C1 segment of cervical spinal cord (tissue), 14 donors: ENCODE results near the gene RAB27B.

Source experiments
- DNase-seq, 14 donors: peaks; one replicate each; lab custom pipeline; 2025; lab: John Stamatoyannopoulos, UW

Gene RAB27B

DNA sequence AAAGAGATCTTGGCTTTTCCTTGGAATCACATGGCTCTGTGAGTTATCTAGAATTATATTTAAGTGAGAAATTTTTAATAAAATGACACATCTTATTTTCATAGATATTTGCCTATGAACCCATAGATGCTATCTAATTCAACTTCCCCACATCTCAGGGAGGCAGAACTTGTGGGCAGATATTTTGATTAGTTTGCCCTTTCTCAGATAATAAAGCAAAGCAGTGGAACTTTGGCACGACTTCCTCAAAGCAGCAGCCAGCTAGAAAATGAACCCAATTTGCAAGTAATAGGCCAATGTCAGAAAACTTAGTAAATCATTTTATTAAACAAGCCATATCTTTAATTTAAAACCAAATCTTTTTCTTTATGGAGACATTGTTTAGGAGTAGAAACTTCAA, 32.7 kb downstream of the RAB27B start:
- DNase-seq: no peak

DNA sequence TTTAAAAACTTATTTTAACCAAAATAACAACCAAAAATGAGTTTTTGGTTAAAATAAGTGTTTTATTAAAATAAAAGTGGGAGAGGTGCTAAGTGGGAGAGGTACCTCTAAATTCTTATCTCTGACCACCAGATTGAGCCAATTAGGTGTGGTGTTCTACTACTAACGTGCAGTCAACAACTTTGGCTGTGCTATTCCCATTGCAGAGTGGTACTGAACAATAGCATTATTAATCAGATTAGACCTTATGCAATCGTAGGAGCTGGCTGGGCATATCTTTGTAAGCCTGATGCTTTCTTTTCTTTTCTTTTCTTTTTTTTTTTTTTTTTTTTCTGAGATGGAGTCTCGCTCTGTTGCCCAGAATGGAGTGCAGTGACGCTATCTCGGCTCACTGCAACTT, 38.9 kb downstream of the RAB27B start:
- no peak for DNase-seq

GRCh38 chr18:54871231-54871630, 43.0 kb downstream of the RAB27B start:
- no peak for DNase-seq

GRCh38 chr18:54872681-54873080, 44.4 kb downstream of the RAB27B start:
- DNase-seq: no peak

- DNase-seq: no peak
These were observed 45.6 kb downstream of the RAB27B start for GRCh38 chr18:54873884-54874255.

DNA sequence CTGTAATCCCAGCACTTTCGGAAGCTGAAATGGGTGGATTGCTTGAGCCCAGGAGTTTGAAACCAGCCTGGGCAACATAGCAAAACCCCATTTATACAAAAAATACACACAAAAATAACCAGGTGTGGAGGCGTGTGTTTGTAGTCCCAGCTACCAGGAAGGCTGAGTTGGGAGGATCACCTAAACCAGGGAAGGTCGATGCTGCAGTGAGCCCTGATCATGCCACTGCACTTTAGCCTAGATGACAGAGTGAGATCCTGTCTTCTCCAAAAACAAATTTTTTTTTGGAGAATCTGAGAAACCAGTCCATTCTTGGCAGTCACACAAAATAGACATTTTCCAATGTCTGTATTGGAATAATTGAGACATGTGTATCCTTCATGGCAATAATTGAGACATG, 46.8 kb downstream of the RAB27B start:
- DNase-seq: no peak

DNA sequence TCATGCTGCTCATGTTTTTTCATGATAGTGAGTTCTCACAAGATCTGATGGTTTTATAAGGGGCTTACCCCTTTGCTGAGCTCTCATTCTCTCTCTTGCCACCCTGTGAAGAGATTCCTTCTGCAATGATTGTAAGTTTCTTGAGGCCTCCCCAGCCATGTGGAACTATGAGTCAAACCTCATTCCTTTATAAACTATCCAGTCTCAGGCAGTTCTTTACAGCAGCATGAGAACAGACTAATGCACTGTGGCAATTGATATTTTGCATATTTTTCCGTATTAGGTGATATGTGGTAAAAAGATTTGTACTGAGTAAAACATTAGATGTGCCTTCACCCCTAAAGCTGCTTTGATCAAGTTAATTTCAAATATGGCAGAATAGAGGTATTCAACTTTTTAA, 48.8 kb downstream of the RAB27B start:
- DNase-seq: no peak

DNA sequence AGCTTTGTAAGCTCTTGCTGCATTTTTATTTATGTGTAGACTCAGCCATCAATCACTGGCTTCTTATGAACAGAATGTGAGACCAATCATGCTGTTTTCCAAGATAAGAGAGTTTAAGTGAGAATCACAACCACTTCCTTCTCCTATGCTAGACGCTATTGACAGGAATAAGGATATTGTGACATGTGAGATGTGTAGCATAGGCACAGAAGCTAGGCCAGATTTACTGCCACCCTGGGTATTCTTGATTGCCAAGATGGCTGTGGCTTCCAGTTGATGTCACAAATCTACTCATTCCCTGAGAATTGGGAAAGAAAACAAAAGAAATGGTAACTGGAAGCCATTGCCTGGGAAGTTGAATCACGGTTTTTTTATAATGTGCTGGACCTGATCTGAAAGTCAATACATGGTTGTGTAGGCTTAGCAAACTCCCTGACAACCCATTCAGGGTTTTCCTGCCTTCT, 49.9 kb downstream of the RAB27B start:
- DNase-seq: no peak

DNA sequence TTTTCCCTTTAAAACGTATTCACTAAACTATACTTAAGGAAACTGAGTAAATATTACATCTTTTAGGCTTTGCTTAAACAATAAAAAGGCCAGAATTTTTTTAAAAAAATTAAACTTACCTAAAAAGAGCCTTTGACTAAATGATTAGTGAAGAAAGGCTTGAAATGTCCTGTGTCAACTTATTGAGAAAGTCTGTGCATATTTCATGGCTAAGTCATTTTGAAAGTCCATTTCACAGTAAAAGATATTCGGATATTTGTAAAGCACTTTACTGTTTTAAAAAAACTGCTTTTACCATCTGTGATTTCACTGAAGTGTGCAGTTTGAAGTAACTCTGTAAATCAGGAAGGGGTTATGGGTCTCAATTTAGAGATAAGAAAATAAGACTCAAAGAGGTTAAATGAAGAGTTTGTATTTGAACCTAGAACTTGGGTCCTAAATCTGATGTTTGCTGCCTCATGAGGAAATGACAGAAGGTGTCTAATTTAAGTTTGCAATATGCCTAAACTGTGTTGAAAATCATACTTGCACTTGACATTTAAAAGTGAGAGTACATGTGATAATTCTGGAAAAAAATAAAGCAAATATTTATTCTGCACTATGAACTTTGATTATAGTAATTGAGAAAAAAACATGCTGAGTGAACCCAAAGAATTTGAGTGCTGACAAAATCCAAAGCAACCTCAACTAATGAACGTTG, 50.5 kb downstream of the RAB27B start:
- DNase-seq: no peak

- no peak for DNase-seq
These were observed 51.4 kb downstream of the RAB27B start for GRCh38 chr18:54879691-54880090.

GRCh38 chr18:54880395-54881105, 52.3 kb downstream of the RAB27B start:
- no peak for DNase-seq

GRCh38 chr18:54881229-54881768, 53.0 kb downstream of the RAB27B start:
- no peak for DNase-seq

DNA sequence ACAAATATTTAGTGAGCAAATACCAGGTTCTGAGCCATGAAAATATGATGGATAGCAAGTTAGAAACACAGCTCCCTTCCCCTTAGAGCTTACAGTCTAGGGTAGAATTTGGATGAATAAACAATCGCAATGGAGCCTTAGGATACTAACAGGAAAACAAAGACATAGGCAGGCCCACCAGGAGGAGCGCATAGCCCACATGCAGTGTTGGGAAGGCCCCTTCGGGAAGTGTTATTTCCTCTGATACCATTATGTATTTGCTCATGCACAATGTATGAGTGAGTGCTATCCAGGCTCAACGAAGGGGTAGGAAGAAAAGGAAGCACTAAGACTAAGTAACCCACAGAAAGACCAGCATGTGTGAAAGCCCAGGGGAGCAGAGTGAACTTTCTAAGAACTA, 54.0 kb downstream of the RAB27B start:
- DNase-seq: no peak

DNA sequence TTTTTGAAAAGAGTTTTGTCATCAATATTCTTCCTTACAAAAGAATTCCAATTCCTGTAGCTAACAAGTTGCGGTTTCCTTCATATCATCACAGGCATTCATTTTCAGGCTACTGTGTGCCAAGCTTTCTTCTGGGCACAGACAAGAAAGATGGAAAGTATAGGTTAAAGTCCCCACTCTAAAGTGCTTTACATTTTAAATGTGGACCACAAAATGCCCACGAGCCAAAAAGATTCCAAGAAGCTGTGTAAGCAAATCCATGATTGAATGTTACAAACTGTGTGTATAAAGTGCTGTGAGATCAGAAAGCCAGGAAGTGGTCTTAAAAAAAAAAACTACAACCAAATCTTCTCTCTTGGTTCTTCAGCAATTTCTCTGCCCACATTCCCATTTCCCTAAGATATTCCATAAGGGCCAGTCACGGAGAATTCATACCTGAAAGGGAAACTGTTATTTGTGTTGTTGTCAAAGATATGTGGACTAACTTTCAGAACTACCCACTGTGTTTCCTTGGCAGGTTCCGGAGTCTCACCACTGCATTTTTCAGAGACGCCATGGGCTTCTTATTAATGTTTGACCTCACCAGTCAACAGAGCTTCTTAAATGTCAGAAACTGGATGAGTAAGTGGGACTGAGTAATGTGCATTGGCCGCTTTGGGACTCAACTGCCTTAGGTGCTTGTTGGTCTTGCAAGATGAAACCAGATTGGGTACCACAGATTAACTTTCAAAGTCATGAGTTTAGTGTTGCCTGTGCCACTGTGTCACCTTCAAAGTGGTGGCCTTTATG, 55.7 kb downstream of the RAB27B start:
- no peak for DNase-seq

DNA sequence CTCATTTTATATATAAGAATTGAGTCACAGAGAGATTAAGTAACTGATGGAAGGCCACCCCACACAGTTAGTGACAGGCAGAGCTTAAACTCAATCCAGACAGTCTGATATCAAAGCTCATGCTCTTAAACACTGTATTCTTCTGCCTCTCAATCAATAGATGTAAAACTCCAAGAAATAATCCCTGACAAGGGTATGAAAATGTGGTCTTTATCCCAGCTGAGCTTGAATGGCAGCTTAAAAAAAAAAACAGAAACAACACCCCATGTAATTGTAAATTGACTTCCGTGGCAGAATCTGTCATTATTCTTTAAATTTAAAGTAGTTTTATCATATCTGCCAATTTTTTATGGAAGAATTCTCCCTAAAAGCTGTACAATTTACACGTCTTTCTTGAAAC, 60.1 kb downstream of the RAB27B start:
- DNase-seq: no peak

DNA sequence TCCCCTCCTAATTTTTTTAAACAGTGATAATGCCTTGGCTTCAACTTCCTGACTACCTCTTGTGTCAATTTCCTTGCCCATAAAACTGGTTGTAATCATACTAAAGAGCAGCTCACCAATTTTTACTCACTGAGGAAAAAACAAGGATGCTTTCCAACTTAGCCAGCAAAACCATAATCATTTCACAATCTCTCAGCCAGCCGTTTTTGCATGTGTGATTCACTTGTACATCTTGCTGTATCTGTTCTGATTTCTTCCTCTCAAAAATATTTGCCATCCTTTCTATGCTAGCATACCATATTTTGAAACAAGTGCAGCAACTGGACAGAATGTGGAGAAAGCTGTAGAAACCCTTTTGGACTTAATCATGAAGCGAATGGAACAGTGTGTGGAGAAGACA, 60.7 kb downstream of the RAB27B start:
- no peak for DNase-seq

- no peak for DNase-seq
These were observed 71.2 kb downstream of the RAB27B start for GRCh38 chr18:54899500-54899899.

DNA sequence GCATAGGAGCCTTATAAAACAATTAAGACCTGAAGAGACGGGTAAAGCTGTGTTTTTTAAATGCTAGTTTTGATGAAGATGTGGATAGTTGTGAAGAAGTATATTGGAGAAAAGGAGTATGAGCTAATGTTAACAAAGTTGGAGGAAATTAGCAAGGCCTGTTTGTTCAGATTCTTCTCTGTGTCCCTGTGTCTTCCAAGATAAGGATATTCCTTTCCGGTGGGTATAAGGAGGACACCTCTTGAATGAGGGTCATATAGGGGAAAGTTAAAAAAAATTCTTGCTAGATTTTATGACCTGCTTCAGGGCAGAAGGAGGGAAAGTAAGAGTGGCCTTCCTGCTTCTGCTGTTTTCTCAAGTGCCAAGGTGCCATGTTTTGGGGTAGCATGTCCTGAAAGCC, 72.0 kb downstream of the RAB27B start:
- no peak for DNase-seq

GRCh38 chr18:54904581-54904980, 76.3 kb downstream of the RAB27B start:
- no peak for DNase-seq

DNA sequence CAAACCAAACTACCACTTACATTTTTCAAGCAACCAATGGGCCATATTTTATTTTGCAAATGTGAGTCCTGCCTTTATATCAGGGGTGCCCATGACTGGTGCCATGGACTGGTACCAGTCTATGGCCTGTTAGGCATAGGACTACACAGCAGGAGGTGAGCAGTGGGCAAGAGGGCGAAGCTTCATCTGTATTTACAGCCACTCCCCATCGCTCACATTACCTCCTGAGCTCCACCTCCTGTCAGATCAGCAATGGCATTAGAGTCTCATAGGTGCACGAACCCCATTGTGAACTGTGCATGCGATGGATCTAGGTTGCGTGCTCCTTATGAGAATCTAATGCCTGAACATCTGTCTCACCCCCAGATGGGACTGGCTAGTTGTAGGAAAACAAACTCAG, 77.4 kb downstream of the RAB27B start:
- no peak for DNase-seq

DNA sequence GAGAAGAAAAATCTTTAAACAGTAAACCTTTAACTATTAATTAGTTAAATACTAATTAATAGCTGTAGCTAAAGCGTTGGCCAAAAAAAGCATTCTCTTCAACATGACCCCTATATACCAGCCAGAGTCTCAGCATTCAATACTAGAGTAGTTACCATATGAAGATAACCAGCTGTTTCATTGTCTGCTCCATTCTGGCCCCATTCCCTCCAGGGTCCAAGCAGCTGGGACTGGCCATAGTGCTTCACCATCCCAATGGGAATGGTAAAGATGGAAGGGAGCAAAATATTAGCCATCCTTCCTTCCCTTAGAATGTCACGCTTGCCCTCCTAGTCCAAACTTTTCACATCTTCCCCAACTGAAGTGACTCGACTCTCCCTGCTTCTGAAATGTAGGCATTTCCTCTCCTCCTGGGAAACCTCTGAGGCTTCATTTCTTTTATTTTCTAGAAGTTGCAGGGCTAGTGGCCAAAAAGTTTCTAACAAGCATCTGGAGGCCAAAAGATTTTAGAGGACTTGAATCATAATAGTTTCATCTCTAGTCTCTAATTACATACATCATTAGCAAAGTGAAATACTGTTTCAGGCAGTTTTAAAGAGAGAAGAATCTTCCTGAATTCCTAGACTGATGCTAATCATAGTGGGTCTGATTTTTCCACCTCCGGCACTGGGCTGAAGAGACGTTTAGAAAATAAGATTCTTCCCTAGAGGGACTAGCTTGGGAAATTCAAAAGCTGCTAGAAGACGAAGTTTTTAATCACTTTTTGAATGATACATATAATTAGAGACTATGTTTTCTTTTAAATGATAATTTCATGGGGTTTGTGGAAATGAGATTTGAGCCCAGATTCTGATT, 78.3 kb downstream of the RAB27B start:
- no peak for DNase-seq
